ENCODE data around the gene UBR2.
"Not testable (repeated sequence)": the region's sequence is repeated elsewhere in the genome, so short reads cannot be mapped to it uniquely, and the experiment has no call there.

Gene UBR2

GRCh38 chr6:42696526-42697267 lies 132.9 kb downstream of the UBR2 start:
- H3K9ac ChIP-seq (ENCODE audit: low read length), result peak overlapping the region; percentile 32
- DNase-seq (ENCODE audit: low read depth), result peak; percentile 72

GRCh38 chr6:42697268-42697655 lies 133.4 kb downstream of the UBR2 start:
- H3K36me3 ChIP-seq (ENCODE audit: control insufficient read depth, insufficient read depth, low read length, severe bottlenecking), result peaks cover 17% of the 10 kb centered on the region
- no peak for DNase-seq (ENCODE audit: low read depth)
- peaks cover 52% of the 10 kb centered on the region for H3K4me1 ChIP-seq (ENCODE audit: control insufficient read depth, insufficient read depth, low read length)

More at GRCh38 chr6:42696526-42697267, 132.9 kb downstream of the UBR2 start:
- H3K4me3 ChIP-seq (ENCODE audit: low read length), result no peak overlapping the region
- H3K36me3 ChIP-seq (ENCODE audit: control insufficient read depth, insufficient read depth, low read length, severe bottlenecking), result peaks cover 20% of the 10 kb centered on the region
- peaks cover 57% of the 10 kb centered on the region for H3K4me1 ChIP-seq (ENCODE audit: control insufficient read depth, insufficient read depth, low read length)
- no peaks in the 10 kb centered on the region for H3K9me3 ChIP-seq (ENCODE audit: control insufficient read depth, low read length)
- no peaks in the 10 kb centered on the region for H3K27me3 ChIP-seq (replicated peaks; ENCODE audit: control insufficient read depth, insufficient read depth, low read length)

GRCh38 chr6:42698217-42698616 lies 134.4 kb downstream of the UBR2 start:
- no peak overlapping the region for H3K4me3 ChIP-seq (ENCODE audit: low read length)
- peaks cover 7% of the 10 kb centered on the region for H3K36me3 ChIP-seq (ENCODE audit: control insufficient read depth, insufficient read depth, low read length, severe bottlenecking)
- H3K4me1 ChIP-seq (ENCODE audit: control insufficient read depth, insufficient read depth, low read length), result peaks cover 42% of the 10 kb centered on the region
- no peaks in the 10 kb centered on the region for H3K9me3 ChIP-seq (ENCODE audit: control insufficient read depth, low read length)
- no peak overlapping the region for H3K9ac ChIP-seq (ENCODE audit: low read length)
- DNase-seq (ENCODE audit: low read depth), result no peak
- H3K27me3 ChIP-seq (replicated peaks; ENCODE audit: control insufficient read depth, insufficient read depth, low read length), result no peaks in the 10 kb centered on the region

More at GRCh38 chr6:42697268-42697655, 133.4 kb downstream of the UBR2 start:
- no peaks in the 10 kb centered on the region for H3K27me3 ChIP-seq (replicated peaks; ENCODE audit: control insufficient read depth, insufficient read depth, low read length)
- H3K9ac ChIP-seq (ENCODE audit: low read length), result no peak overlapping the region
- no peaks in the 10 kb centered on the region for H3K9me3 ChIP-seq (ENCODE audit: control insufficient read depth, low read length)
- H3K4me3 ChIP-seq (ENCODE audit: low read length), result no peak overlapping the region

GRCh38 chr6:42702200-42702599 lies 138.4 kb downstream of the UBR2 start:
- H3K9ac ChIP-seq (ENCODE audit: low read length), result no peak overlapping the region
- DNase-seq (ENCODE audit: low read depth), result no peak

GRCh38 chr6:42702786-42703185 lies 139.0 kb downstream of the UBR2 start:
- H3K36me3 ChIP-seq (ENCODE audit: control insufficient read depth, insufficient read depth, low read length, severe bottlenecking); DNase-seq (ENCODE audit: low read depth); H3K4me1 ChIP-seq (ENCODE audit: control insufficient read depth, insufficient read depth, low read length); H3K9me3 ChIP-seq (ENCODE audit: control insufficient read depth, low read length); H3K27me3 ChIP-seq (replicated peaks; ENCODE audit: control insufficient read depth, insufficient read depth, low read length); H3K4me3 ChIP-seq (ENCODE audit: low read length); H3K9ac ChIP-seq (ENCODE audit: low read length): not testable (repeated sequence)

More at GRCh38 chr6:42702200-42702599, 138.4 kb downstream of the UBR2 start:
- H3K27me3 ChIP-seq (replicated peaks; ENCODE audit: control insufficient read depth, insufficient read depth, low read length), result no peaks in the 10 kb centered on the region
- no peaks in the 10 kb centered on the region for H3K36me3 ChIP-seq (ENCODE audit: control insufficient read depth, insufficient read depth, low read length, severe bottlenecking)
- H3K4me3 ChIP-seq (ENCODE audit: low read length), result no peak overlapping the region
- no peaks in the 10 kb centered on the region for H3K9me3 ChIP-seq (ENCODE audit: control insufficient read depth, low read length)
- H3K4me1 ChIP-seq (ENCODE audit: control insufficient read depth, insufficient read depth, low read length), result peaks cover 9% of the 10 kb centered on the region

GRCh38 chr6:42704251-42704936 lies 140.6 kb downstream of the UBR2 start:
- no peaks in the 10 kb centered on the region for H3K27me3 ChIP-seq (replicated peaks; ENCODE audit: control insufficient read depth, insufficient read depth, low read length)
- DNase-seq (ENCODE audit: low read depth), result peak; percentile 80
- no peaks in the 10 kb centered on the region for H3K9me3 ChIP-seq (ENCODE audit: control insufficient read depth, low read length)
- H3K4me3 ChIP-seq (ENCODE audit: low read length), result peak overlapping the region; percentile 82
- H3K4me1 ChIP-seq (ENCODE audit: control insufficient read depth, insufficient read depth, low read length), result peaks cover 5% of the 10 kb centered on the region
- H3K36me3 ChIP-seq (ENCODE audit: control insufficient read depth, insufficient read depth, low read length, severe bottlenecking), result no peaks in the 10 kb centered on the region
- peak overlapping the region; percentile 76 for H3K9ac ChIP-seq (ENCODE audit: low read length)

GRCh38 chr6:42704937-42705374 lies 141.1 kb downstream of the UBR2 start:
- DNase-seq (ENCODE audit: low read depth), result no peak
- H3K9ac ChIP-seq (ENCODE audit: low read length), result no peak overlapping the region
- no peaks in the 10 kb centered on the region for H3K9me3 ChIP-seq (ENCODE audit: control insufficient read depth, low read length)
- H3K4me3 ChIP-seq (ENCODE audit: low read length), result no peak overlapping the region
- no peaks in the 10 kb centered on the region for H3K27me3 ChIP-seq (replicated peaks; ENCODE audit: control insufficient read depth, insufficient read depth, low read length)
- H3K36me3 ChIP-seq (ENCODE audit: control insufficient read depth, insufficient read depth, low read length, severe bottlenecking), result no peaks in the 10 kb centered on the region
- H3K4me1 ChIP-seq (ENCODE audit: control insufficient read depth, insufficient read depth, low read length), result peaks cover 5% of the 10 kb centered on the region

GRCh38 chr6:42707595-42707994 lies 143.8 kb downstream of the UBR2 start:
- no peaks in the 10 kb centered on the region for H3K36me3 ChIP-seq (ENCODE audit: control insufficient read depth, insufficient read depth, low read length, severe bottlenecking)
- no peak for DNase-seq (ENCODE audit: low read depth)
- peaks cover 5% of the 10 kb centered on the region for H3K4me1 ChIP-seq (ENCODE audit: control insufficient read depth, insufficient read depth, low read length)
- H3K9ac ChIP-seq (ENCODE audit: low read length), result no peak overlapping the region
- peaks cover 11% of the 10 kb centered on the region for H3K9me3 ChIP-seq (ENCODE audit: control insufficient read depth, low read length)
- H3K27me3 ChIP-seq (replicated peaks; ENCODE audit: control insufficient read depth, insufficient read depth, low read length), result no peaks in the 10 kb centered on the region
- no peak overlapping the region for H3K4me3 ChIP-seq (ENCODE audit: low read length)

GRCh38 chr6:42708096-42708495 lies 144.3 kb downstream of the UBR2 start:
- H3K4me1 ChIP-seq (ENCODE audit: control insufficient read depth, insufficient read depth, low read length), result peaks cover 5% of the 10 kb centered on the region
- no peak overlapping the region for H3K9ac ChIP-seq (ENCODE audit: low read length)
- no peak overlapping the region for H3K4me3 ChIP-seq (ENCODE audit: low read length)
- H3K27me3 ChIP-seq (replicated peaks; ENCODE audit: control insufficient read depth, insufficient read depth, low read length), result no peaks in the 10 kb centered on the region
- no peak for DNase-seq (ENCODE audit: low read depth)
- H3K36me3 ChIP-seq (ENCODE audit: control insufficient read depth, insufficient read depth, low read length, severe bottlenecking), result no peaks in the 10 kb centered on the region
- peaks cover 11% of the 10 kb centered on the region for H3K9me3 ChIP-seq (ENCODE audit: control insufficient read depth, low read length)

- H3K4me1 ChIP-seq (ENCODE audit: control insufficient read depth, insufficient read depth, low read length), result no peaks in the 10 kb centered on the region
- no peaks in the 10 kb centered on the region for H3K27me3 ChIP-seq (replicated peaks; ENCODE audit: control insufficient read depth, insufficient read depth, low read length)
- no peak overlapping the region for H3K9ac ChIP-seq (ENCODE audit: low read length)
- no peak overlapping the region for H3K4me3 ChIP-seq (ENCODE audit: low read length)
- peaks cover 11% of the 10 kb centered on the region for H3K9me3 ChIP-seq (ENCODE audit: control insufficient read depth, low read length)
- DNase-seq (ENCODE audit: low read depth), result no peak
- H3K36me3 ChIP-seq (ENCODE audit: control insufficient read depth, insufficient read depth, low read length, severe bottlenecking), result no peaks in the 10 kb centered on the region
Measured at GRCh38 chr6:42709871-42710270, 146.0 kb downstream of the UBR2 start.

- DNase-seq (ENCODE audit: low read depth), result no peak
- H3K4me1 ChIP-seq (ENCODE audit: control insufficient read depth, insufficient read depth, low read length), result no peaks in the 10 kb centered on the region
Measured at GRCh38 chr6:42710316-42710715, 146.5 kb downstream of the UBR2 start.

More at GRCh38 chr6:42710316-42710715, 146.5 kb downstream of the UBR2 start:
- Histone ChIP-seq H3K9me3 (ENCODE audit: control insufficient read depth, low read length) (peaks cover 11% of the 10 kb centered on the region), H3K4me3 (ENCODE audit: low read length) (no peak overlapping the region), H3K36me3 (ENCODE audit: control insufficient read depth, insufficient read depth, low read length, severe bottlenecking) (no peaks in the 10 kb centered on the region), H3K9ac (ENCODE audit: low read length) (no peak overlapping the region), H3K27me3 (replicated peaks; ENCODE audit: control insufficient read depth, insufficient read depth, low read length) (no peaks in the 10 kb centered on the region)

Measured in adipocyte (in vitro differentiated cells).